Ovary (tissue), 3 donors: ENCODE measurements around the gene DMWD.

Source experiments
- CTCF ChIP-seq, 3 donors: fragments of 450-650 bp in 2 of 3; fragments of 200-600 bp in 1 of 3; IDR thresholded peaks; one replicate each; pipeline versions ENCODE4 v1.5.1 to v1.8.0; 2016 to 2022; ENCODE audit warnings: antibody characterized with exemption in 3 of 3, mild to moderate bottlenecking in 1 of 3
- POLR2A ChIP-seq: fragments of 450-650 bp; IDR thresholded peaks from one replicate; pipeline ENCODE4 v1.6.1; 2017; ENCODE audit warnings: antibody characterized with exemption, mild to moderate bottlenecking, moderate library complexity
- donor health status: DM: no; HTN: no; CAD: no.

GRCh38 chr19:45814166-45814780, 21.6 kb upstream of the DMWD start:
- TF ChIP-seq CTCF (IDR thresholded peaks at IDR 0.05) (no peak), POLR2A (no peak)
